Smooth muscle cell (in vitro differentiated cells): Measurements from ENCODE around the gene NSD1. TPM values are rescaled to one million over a fixed set of nuclear protein-coding genes. Genes with fewer than 3 reads are reported as not detected.

Experiments
- DNase-seq: peaks from one replicate; lab custom pipeline; 2025; ENCODE audit not compliant: unreplicated experiment; lab: John Stamatoyannopoulos, UW
- H2AFZ ChIP-seq: fragments of 200-600 bp; sonication (generic); 2 replicates; pipeline ENCODE4 v1.6.0; 2016; ENCODE audit warnings: antibody characterized with exemption, low read depth, mild to moderate bottlenecking
- H3F3A ChIP-seq: fragments of 200-600 bp; sonication (generic); 2 replicates; pipeline ENCODE4 v1.6.0; 2017; ENCODE audit warnings: antibody characterized with exemption, low read depth
- H3K27ac ChIP-seq: fragments of 200-600 bp; sonication (generic); 2 replicates; pipeline ENCODE4 v1.5.1; 2016; ENCODE audit warnings: low read depth, mild to moderate bottlenecking
- H3K27me3 ChIP-seq: fragments of 200-600 bp; sonication (generic); 2 replicates; pipeline ENCODE4 v1.6.1; 2016; ENCODE audit warnings: low read depth, mild to moderate bottlenecking
- H3K36me3 ChIP-seq: fragments of 200-600 bp; sonication (generic); 2 replicates; pipeline ENCODE4 v1.5.1; 2016; ENCODE audit warnings: low read depth
- H3K4me1 ChIP-seq: fragments of 200-600 bp; sonication (generic); 2 replicates; pipeline ENCODE4 v1.5.1; 2016; ENCODE audit warnings: low read depth
- H3K4me2 ChIP-seq: fragments of 200-600 bp; sonication (generic); 2 replicates; pipeline ENCODE4 v1.6.0; 2016; ENCODE audit warnings: mild to moderate bottlenecking
- H3K4me3 ChIP-seq: fragments of 200-600 bp; sonication (generic); 2 replicates; pipeline ENCODE4 v1.5.1; 2016; ENCODE audit warnings: mild to moderate bottlenecking
- H3K79me2 ChIP-seq: fragments of 200-600 bp; sonication (generic); 2 replicates; pipeline ENCODE4 v1.6.0; 2016; ENCODE audit warnings: low read depth, mild to moderate bottlenecking
- H3K9ac ChIP-seq: fragments of 200-600 bp; sonication (generic); 2 replicates; pipeline ENCODE4 v1.6.0; 2016; ENCODE audit warnings: low read depth
- H3K9me3 ChIP-seq: fragments of 200-600 bp; sonication (generic); replicated peaks from 2 replicates; pipeline ENCODE4 v1.5.1; 2016; ENCODE audit warnings: low read depth
- H4K20me1 ChIP-seq: fragments of 200-600 bp; sonication (generic); 2 replicates; pipeline ENCODE4 v1.6.0; 2016; ENCODE audit warnings: low read depth
- CTCF ChIP-seq: fragments of 200-600 bp; sonication (generic); IDR thresholded peaks from 2 replicates; pipeline ENCODE4 v1.5.1; 2017; ENCODE audit warnings: borderline replicate concordance, mild to moderate bottlenecking, antibody characterized with exemption; ENCODE audit not compliant: insufficient read depth, poor library complexity, severe bottlenecking
- WGBS: methylation state at CpG from one replicate; pipeline ENCODE4 v1.1.7; 2016; ENCODE audit warnings: low lambda C conversion rate; 5-methylcytosine and 5-hydroxymethylcytosine counted together
- polyA plus RNA-seq: library from polyadenylated mRNA; unstranded; fragments of >200 nt; fragmentation: Nextera tagmentation; extraction: Ambion mirVana; gene quantifications from 2 replicates; pipeline ENCODE4 v1.2.1, GENCODE V29; 2016
- total RNA-seq: library from RNA; depleted of rRNA; stranded (reverse); fragments of >200 nt; gene quantifications from 2 replicates; pipeline ENCODE4 v1.2.3, GENCODE V29; 2014

Gene NSD1
- total and polyA plus RNA-seq, 2 experiments from 2014 or later = 22.6 to 38.2 TPM

GRCh38 chr5:177140312-177140711 is 6.7 kb downstream of the NSD1 start:
- Histone ChIP-seq H3K4me3 (no peak overlapping the region), H2AFZ (no peak overlapping the region), H3K27ac (no peak overlapping the region), H3K27me3 (no peaks in the 10 kb centered on the region), H3K9ac (no peak overlapping the region), H4K20me1 (peaks cover 100% of the 10 kb centered on the region), H3K79me2 (peaks cover 98% of the 10 kb centered on the region), H3K9me3 (no peaks in the 10 kb centered on the region), H3K4me2 (no peak overlapping the region), H3K36me3 (no peaks in the 10 kb centered on the region), H3K4me1 (peaks cover 21% of the 10 kb centered on the region), H3F3A (peaks cover 9% of the 10 kb centered on the region)
- DNase-seq = no peak
- no peak for TF ChIP-seq CTCF
- WGBS = 95% methylated on average over 2 of the region's 2 CpGs

- WGBS = 94% methylated on average over 3 of the region's 3 CpGs
- H3K4me3 ChIP-seq = no peak overlapping the region
- H3K4me1 ChIP-seq = peaks cover 9% of the 10 kb centered on the region
- no peak for TF ChIP-seq CTCF
- H4K20me1 ChIP-seq = peaks cover 100% of the 10 kb centered on the region
- no peak overlapping the region for H3K9ac ChIP-seq
- DNase-seq = no peak
- no peak overlapping the region for H3K4me2 ChIP-seq
- no peaks in the 10 kb centered on the region for H3K9me3 ChIP-seq
- H3K79me2 ChIP-seq = peaks cover 98% of the 10 kb centered on the region
- no peak overlapping the region for H2AFZ ChIP-seq
- H3K27ac ChIP-seq = peak overlapping the region; percentile 12
- no peaks in the 10 kb centered on the region for H3K27me3 ChIP-seq
- H3F3A ChIP-seq = peaks cover 7% of the 10 kb centered on the region
- H3K36me3 ChIP-seq = no peaks in the 10 kb centered on the region
These were observed 7.9 kb downstream of the NSD1 start for GRCh38 chr5:177141496-177141895.

- Histone ChIP-seq H3K9me3 (no peaks in the 10 kb centered on the region), H3K27ac (peak overlapping the region; percentile 12), H3K4me2 (no peak overlapping the region), H3K4me3 (no peak overlapping the region), H3K27me3 (no peaks in the 10 kb centered on the region), H3K4me1 (peaks cover 3% of the 10 kb centered on the region), H3K79me2 (peaks cover 98% of the 10 kb centered on the region), H3K36me3 (no peaks in the 10 kb centered on the region), H3K9ac (no peak overlapping the region), H3F3A (peaks cover 7% of the 10 kb centered on the region), H4K20me1 (peaks cover 100% of the 10 kb centered on the region), H2AFZ (no peak overlapping the region)
- TF ChIP-seq CTCF = no peak
- no peak for DNase-seq
- WGBS = 81% methylated on average over 2 of the region's 2 CpGs
These were observed 8.6 kb downstream of the NSD1 start for GRCh38 chr5:177142098-177142611.

GRCh38 chr5:177142778-177143177 is 9.2 kb downstream of the NSD1 start:
- no peaks in the 10 kb centered on the region for H3K36me3 ChIP-seq
- no peak overlapping the region for H3K9ac ChIP-seq
- TF ChIP-seq CTCF = no peak
- H3F3A ChIP-seq = peaks cover 7% of the 10 kb centered on the region
- 94% methylated on average over 1 of the region's 1 CpG for WGBS
- no peaks in the 10 kb centered on the region for H3K27me3 ChIP-seq
- peaks cover 98% of the 10 kb centered on the region for H3K79me2 ChIP-seq
- no peak overlapping the region for H2AFZ ChIP-seq
- H3K4me1 ChIP-seq = no peaks in the 10 kb centered on the region
- no peak for DNase-seq
- H4K20me1 ChIP-seq = peaks cover 100% of the 10 kb centered on the region
- H3K9me3 ChIP-seq = no peaks in the 10 kb centered on the region
- H3K27ac ChIP-seq = no peak overlapping the region
- no peak overlapping the region for H3K4me2 ChIP-seq
- H3K4me3 ChIP-seq = no peak overlapping the region
